ENCODE data around the gene PTER. TPM values are rescaled to one million over a fixed set of nuclear protein-coding genes. Genes with fewer than 3 reads are reported as not detected.

PTER gene
- total and polyA plus RNA-seq, 9 of the 15 experiments (the other 6 are each of a cell fraction or from before 2014, with no cell fraction given): 15.5 to 42.1 (median 28.6) TPM

GRCh38 chr10:16544591-16544990 lies 107.8 kb downstream of the PTER start:
- Histone ChIP-seq H3K27ac (ENCODE audit: extremely low read depth, low read depth, low read length) (no peak overlapping the region), H3K79me2 (ENCODE audit: control insufficient read depth, insufficient read depth, low read length) (no peaks in the 10 kb centered on the region), H3K27me3 (ENCODE audit: control insufficient read depth in 2 of 2, insufficient read depth in 2 of 2, low read length in 2 of 2) (peaks cover 9 to 11% of the 10 kb centered on the region in 2 experiments; a peak in 4 of 5 replicates), H2AFZ (ENCODE audit: low read depth, low read length) (no peak overlapping the region), H3K9me1 (ENCODE audit: control insufficient read depth, insufficient read depth, low read length) (no peaks in the 10 kb centered on the region), H3K4me1 (replicated peaks in 1 of 2; ENCODE audit: control insufficient read depth in 2 of 2, insufficient read depth in 2 of 2, low read length in 2 of 2) (no peaks in the 10 kb centered on the region; a peak in 1 of 5 replicates), H3K9ac (ENCODE audit: insufficient read depth in 1 of 2, low read depth in 2 of 2, low read length in 2 of 2) (no peak overlapping the region), H4K20me1 (replicated peaks; ENCODE audit: control insufficient read depth, insufficient read depth, low read length) (no peaks in the 10 kb centered on the region), H3K9me3 (replicated peaks; ENCODE audit: control insufficient read depth, insufficient read depth, low read depth, low read length) (no peaks in the 10 kb centered on the region), H3K4me3 (no peak overlapping the region), H3K36me3 (ENCODE audit: control insufficient read depth, insufficient read depth, low read length) (no peaks in the 10 kb centered on the region), H3K4me2 (ENCODE audit: insufficient read depth, low read length) (no peak overlapping the region)
- WGBS (ENCODE audit: insufficient coverage, low coverage, missing lambda C conversion rate): 0% methylated on average over 4 of the region's 4 CpGs
- ATAC-seq: no peak
- no peak for FAIRE-seq
- in situ Hi-C loops (cut with MboI): no loop called here
- ChIA-PET POLR2A (interaction anchor here (0.6 to 0.7 kb wide), 2 partner anchors 124 to 231 kb away, joined by 3 read pairs; no protein-coding TSS in a partner anchor), CTCF (ENCODE audit: low intra/inter-chr PET ratio) (no interaction called here)
- BruUV-seq (replicated peaks): no TSS peak
- no peak for DNase-seq (ENCODE audit: extremely low read depth in 1 of 4, low spot score in 3 of 4)
- TF ChIP-seq ZBTB2 (IDR thresholded peaks at IDR 0.05) (no peak), JUND (IDR thresholded peaks at IDR 0.05; ENCODE audit: borderline replicate concordance, low read depth, low read length) (no peak), JUND (tag; IDR thresholded peaks at IDR 0.05; ENCODE audit: borderline replicate concordance, low read depth, low read length) (no peak)
- intact Hi-C loops (cut with micrococcal nuclease): loop anchor here (10.0 kb wide), 1 partner anchor 110 kb away; the partner anchor contains the start of gene PTER

Measured in K562 (cell line).